GOT3 (cell line): ENCODE measurements around the gene RHBDD3.
"Not testable (repeated sequence)": the region's sequence is repeated elsewhere in the genome, so short reads cannot be mapped to it uniquely, and the experiment has no call there.

Source experiments
- DNase-seq: peaks from one replicate; lab custom pipeline; 2025; ENCODE audit warnings: mixed read lengths; lab: John Stamatoyannopoulos, UW

Gene RHBDD3

GRCh38 chr22:29251981-29252911 is 15.5 kb downstream of the RHBDD3 start:
- no peak for DNase-seq

GRCh38 chr22:29251265-29251664 is 16.5 kb downstream of the RHBDD3 start:
- DNase-seq = no peak

DNA sequence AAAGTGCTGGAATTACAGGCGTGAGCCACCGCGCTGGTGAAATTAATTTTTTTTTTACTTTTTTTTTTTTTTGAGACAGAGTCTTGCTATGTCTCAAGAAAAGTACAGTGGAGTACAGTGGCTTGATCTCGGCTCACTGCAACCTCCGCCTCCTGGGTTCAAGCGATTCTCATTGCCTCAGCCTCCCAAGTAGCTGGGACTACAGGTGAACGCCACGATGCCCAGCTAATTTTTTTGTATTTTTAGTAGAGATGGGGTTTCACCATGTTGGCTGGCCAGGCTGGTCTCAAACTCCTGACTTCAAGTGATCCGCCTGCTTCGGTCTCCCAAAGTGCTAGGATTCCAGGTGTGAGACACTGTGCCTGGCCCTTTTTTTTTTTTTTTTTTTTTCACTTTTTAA is 19.9 kb downstream of the RHBDD3 start:
- not testable (repeated sequence) for DNase-seq

GRCh38 chr22:29245626-29246385 is 22.0 kb downstream of the RHBDD3 start:
- no peak for DNase-seq

GRCh38 chr22:29244785-29245625 is 22.8 kb downstream of the RHBDD3 start:
- DNase-seq = no peak

GRCh38 chr22:29243874-29244446 is 23.8 kb downstream of the RHBDD3 start:
- DNase-seq = no peak

DNA sequence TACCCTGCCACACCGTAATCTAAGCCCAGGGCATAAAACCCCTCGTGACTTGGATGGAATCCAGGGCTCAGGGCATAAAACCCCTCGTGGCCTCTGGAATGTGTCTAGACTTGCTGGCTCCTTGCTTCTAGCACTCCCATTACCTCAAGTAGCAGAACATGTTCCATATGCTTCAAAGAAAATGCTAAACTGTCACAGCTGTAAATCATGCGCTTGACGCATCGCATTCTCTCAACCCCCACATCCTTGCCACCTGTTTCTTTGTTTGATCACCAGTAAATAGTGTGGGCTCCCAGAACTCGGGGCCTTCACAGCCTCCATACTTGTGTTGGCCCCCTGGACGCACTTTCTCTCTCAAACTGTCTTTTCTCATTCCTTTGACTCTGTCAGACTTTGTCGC is 27.3 kb downstream of the RHBDD3 start:
- DNase-seq = not testable (repeated sequence)

DNA sequence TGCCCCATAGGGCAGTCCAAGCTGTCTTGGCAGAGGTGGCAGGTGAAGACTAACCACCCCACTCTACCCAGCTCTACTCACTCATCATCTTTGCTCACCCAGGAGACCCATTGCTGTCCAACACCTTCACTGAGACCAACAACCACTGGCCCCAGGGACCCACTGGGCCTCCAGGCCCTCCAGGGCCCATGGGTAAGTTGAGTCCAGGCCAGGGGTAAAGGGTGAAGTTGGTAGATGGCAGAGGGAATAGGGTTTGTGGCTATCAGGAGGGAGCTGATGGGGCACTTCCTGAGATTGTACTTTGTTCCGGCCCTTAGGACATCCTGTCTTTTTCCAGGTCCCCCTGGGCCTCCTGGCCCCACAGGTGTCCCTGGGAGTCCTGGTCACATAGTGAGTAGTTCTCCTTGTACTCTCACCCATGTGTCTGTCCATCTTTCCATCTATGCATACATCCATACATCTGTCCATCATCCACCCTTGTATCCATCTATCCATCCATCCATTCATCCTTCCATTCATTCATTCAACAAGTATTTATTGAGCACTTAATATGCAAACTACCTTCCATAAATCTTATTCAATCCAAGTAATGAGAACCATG is 34.4 kb downstream of the RHBDD3 start:
- no peak for DNase-seq

DNA sequence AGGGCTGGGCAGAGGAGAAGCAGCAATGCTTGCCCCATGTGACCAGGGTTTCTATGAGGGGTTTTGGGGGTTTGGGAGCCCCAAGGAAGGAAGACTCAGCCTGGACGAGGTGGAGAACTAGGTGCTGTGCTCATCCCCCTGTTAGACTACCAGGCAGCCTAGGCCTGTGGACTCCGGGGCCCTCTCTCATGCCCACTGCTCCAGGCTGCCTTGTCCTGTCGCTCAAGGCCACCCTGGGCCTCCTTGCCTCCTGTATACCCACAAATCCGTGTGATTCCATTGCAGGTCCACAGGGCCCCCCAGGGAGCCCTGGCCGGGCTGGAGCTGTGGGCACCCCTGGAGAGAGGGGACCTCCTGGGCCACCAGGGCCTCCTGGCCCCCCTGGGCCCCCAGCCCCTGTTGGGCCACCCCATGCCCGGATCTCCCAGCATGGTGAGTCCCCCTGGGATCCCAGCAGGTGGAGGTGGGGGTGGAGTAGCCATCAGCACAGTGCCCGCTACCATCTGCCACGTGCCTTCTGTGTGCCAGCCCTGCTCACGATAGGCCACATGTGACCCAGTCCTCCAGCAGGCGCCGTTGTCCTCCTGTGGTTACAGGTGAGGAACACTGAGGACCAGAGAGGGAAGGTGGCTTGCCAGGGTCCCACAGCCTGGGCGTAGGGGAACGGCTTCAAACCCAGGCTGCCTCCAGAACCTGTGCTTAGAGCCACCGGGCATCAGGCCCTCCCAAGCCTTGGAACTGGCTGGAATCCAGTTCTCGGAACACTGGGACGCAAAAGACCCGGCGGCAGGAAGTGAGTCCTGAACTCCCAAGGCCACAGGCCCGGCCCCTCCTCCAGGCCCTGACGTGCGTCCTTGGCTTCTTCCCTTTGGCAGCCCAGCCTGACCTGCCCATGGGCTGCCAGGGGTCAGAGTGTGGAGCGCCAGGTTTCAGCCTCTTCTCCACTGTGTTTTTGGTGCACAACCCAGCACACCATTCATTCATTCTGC is 35.5 kb downstream of the RHBDD3 start:
- no peak for DNase-seq

DNA sequence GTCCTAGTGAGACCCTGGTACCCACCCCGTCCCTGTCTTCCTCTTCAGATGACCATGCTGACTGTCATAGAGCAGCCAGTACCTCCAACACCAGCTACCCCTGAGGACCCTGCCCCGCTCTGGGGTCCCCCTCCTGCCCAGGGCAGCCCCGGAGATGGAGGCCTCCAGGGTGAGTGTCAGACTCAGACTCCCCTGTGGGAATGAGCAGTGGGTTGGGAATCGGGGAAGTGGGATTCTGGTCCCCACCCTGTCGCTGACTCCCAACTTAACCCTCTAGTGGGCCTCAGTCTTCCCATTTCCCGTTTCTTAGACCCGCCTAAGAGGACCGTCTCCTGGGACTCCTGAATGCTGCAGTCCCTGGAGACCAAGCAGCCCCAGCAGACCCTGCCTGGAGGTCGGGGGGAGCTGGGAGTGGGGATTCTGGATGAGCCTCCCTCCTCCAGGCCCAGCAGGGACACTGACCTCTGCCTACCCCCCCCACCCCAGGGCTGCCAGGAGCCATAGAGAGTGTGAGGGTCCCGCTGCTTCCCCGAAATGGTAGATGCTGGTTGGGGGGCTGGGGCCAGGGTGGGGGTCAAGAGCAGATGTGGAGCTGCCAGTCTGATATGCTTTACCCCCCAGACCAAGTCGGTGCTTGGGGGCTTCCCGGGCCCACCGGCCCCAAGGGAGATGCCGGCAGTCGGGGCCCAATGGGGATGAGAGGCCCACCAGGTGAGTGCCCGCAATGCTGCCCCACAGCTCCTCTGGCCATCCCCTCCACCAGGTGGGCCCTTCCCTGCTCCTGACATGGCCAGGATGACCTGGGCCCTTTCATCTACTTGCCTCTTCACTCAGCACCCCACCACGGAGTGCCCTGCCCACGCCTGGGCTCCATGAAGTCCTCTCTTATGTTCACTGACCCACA is 36.6 kb downstream of the RHBDD3 start:
- no peak for DNase-seq

DNA sequence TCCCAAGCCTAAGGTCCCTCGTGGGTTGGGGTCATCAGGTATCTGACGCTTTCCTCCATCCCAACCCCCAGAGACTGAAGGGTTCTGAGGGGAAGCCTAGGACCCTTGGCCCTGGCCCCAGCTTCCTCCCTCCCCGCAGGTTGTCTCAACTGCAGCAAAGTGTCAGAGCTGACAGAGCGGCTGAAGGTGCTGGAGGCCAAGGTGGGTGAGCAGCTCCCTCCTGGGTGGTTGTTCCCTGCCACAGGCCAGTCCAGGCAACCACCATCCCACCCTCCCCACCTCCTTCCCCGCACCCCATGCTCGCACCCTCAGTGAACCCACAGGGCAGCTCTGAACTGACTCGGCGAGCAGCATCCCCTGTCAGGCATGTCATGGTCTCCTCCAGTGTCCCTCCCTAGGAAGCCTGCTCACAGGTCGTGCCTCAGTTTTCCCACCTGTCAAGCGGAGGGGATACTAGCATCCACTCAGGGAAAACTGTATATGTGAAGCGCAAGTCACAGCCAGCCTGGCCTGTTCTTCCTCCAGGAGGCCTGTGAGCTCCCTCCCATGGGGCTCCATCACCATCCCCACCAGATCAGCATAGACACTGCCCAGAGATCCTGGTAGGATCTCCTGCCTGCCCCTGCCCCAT is 41.3 kb downstream of the RHBDD3 start:
- DNase-seq = no peak

GRCh38 chr22:29225422-29226090 is 42.2 kb downstream of the RHBDD3 start:
- DNase-seq = no peak

DNA sequence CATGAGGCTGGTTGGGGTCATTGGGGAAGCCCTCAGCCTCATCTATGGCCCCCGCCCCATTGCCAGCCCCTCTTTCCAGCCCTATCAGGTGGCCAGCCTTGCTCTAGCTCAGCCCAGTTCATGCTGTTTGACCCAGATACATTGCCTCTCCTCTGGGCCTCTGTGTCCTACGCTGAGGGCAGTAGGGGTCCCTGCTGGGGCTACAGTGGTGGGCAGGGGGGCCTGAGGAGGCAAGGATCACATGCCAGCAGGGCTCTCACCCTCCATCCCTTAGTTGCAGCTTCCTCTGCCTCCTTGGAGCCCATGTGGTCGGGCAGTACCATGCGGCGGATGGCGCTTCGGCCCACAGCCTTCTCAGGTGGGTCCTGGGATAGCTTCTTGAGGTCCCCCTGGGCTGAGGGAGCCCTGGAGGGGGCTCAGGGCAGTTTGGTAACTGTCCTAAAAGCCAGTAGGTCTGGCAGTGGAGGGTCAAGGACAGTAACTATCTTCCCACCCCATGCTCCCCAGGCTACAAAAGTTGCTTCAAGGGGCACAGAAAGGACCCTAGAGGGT is 42.8 kb downstream of the RHBDD3 start:
- no peak for DNase-seq

GRCh38 chr22:29224121-29224858 is 43.5 kb downstream of the RHBDD3 start:
- no peak for DNase-seq

- no peak for DNase-seq
Measured at GRCh38 chr22:29219881-29220670, 47.7 kb downstream of the RHBDD3 start.

DNA sequence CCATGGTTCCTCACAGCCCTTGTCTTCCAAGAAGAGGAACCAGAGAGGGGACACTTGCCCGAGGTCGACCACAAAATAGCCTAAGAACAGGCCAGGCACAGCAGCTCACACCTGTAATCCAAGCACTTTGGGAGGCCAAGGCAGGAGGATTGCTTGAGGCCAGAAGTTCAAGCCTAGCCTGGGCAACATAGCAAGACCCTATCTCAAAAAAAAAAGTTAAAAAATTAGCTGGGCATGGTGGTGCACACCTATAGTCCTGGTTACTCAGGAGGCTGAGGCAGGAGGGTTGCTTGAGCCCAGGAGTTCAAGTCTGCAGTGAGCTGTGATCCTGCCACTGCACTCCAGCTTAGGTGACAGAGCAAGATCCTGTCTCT is 48.4 kb downstream of the RHBDD3 start:
- not testable (repeated sequence) for DNase-seq
